ENCODE measurements around the gene TBCD. TPM values are rescaled to one million over a fixed set of nuclear protein-coding genes. Genes with fewer than 3 reads are reported as not detected.
A peak's percentile ranks its signal among the peaks of the same experiment; 100 is the strongest.
"Not testable (repeated sequence)": the region's sequence is repeated elsewhere in the genome, so short reads cannot be mapped to it uniquely, and the experiment has no call there.

TBCD gene
- polyA plus RNA-seq, 4 donors = 63.9 to 73.8 (median 69.0) TPM

- no peak for DNase-seq (ENCODE audit: low read depth in 4 of 4, low spot score in 3 of 4)
These were observed 209.7 kb downstream of the TBCD start for GRCh38 chr17:82961366-82962162.

- DNase-seq (ENCODE audit: low read depth in 4 of 4, low spot score in 3 of 4) = no peak
These were observed 210.4 kb downstream of the TBCD start for GRCh38 chr17:82962163-82962720.

- peak; percentile 57 to 72 (median 67) for DNase-seq (ENCODE audit: low read depth in 4 of 4, low spot score in 3 of 4)
These were observed 211.5 kb downstream of the TBCD start for GRCh38 chr17:82963104-82963950.

- DNase-seq (ENCODE audit: low read depth in 4 of 4, low spot score in 3 of 4) = not testable (repeated sequence)
These were observed 212.6 kb downstream of the TBCD start for GRCh38 chr17:82964451-82964850.

- DNase-seq (ENCODE audit: low read depth in 4 of 4, low spot score in 3 of 4) = no peak
These were observed 213.0 kb downstream of the TBCD start for GRCh38 chr17:82964851-82965341.

GRCh38 chr17:82965371-82965770 is 213.5 kb downstream of the TBCD start:
- no peak for DNase-seq (ENCODE audit: low read depth in 4 of 4, low spot score in 3 of 4)

DNA sequence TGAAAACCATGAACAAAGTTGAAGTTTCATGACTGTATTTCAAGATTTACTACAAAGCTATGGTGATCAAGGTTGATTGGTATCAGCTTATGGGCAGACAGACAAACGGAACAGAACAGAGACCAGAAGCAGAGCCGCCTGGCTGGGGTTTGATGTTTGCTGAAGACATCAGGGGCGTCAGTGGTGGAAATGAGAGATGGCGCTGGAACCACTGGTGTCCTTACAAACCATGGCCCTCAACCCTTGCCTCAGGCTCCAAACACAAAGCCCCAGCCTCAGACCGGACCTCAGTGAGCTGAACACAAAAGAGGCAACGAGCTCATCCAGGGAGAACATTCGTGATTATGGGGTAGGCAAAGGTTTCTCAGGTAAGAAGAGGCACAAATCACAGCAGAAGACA is 214.6 kb downstream of the TBCD start:
- DNase-seq (ENCODE audit: low read depth in 4 of 4, low spot score in 3 of 4) = no peak

GRCh38 chr17:82967268-82968032 is 215.6 kb downstream of the TBCD start:
- DNase-seq (ENCODE audit: low read depth in 4 of 4, low spot score in 3 of 4) = no peak

DNA sequence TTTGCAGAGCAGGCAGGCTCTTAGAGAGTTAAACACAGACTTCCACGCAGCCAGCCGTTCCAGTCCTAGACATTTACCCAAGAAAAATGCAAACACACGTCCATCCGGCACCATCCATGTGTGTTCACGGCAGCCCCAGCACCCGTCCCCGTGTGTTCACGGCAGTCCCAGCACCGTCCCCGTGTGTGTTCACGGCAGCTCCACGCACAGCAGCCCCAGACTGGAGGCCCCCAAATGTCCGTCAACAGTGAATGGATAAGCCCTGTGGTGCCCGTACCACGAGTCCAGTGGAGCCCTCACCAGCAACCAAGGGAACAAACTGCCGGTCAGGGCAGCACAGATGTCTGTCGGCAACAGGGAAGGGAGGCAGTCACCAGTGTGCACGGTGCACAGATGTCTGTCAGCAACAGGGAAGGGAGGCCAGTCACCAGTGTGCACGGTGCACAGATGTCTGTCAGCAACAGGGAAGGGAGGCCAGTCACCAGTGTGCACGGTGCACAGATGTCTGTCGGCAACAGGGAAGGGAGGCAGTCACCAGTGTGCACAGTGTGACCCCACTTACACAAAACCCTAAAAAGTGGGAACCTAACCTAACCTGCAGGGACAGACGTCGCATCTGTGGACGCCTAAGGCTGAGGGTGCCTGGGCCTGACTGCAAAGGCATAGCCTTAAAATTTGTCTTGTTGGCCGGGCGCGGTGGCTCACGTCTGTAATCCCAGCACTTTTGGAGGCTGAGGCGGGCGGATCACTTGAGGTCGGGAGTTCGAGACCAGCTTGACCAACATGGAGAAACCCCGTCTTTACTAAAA is 216.4 kb downstream of the TBCD start:
- DNase-seq (ENCODE audit: low read depth in 4 of 4, low spot score in 3 of 4) = not testable (repeated sequence)

- DNase-seq (ENCODE audit: low read depth in 4 of 4, low spot score in 3 of 4) = no peak
These were observed 218.2 kb downstream of the TBCD start for GRCh38 chr17:82970067-82970466.

DNA sequence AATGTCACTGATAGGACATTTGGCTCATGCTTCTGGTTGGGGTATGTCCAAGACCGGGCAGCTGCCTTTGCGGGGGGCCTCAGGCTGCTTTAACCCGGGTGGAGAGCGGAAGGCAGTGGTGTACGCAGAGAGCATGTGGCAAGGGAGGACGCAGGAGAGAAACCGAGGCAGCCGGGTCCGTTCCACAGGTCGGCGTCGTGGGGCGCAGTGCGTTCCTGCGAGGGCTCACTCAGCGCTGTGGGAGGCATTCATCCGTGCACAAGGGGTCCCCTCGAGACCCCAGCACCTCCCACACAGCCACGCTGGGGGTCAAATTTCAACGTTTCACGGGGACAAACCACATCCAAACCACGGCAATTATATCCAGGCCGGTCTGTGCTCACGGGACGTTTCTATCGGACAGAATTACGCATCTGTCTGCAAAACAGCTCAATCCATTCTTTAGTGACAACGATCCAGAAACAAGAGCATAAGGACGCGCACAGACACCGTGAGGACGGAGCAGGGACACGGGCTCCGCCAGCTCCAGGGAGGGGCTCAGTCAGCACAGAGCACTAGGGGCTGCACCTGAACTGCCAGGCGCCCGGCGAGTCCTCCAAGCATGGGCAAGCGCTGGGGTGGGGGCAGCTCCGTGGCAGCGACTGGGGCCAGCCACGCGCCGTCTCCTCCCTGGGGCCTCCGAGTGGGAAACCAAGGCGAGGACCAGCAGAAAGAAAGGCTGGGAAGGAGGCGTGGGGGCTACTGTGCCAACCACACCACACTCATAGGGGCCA is 219.1 kb downstream of the TBCD start:
- no peak for DNase-seq (ENCODE audit: low read depth in 4 of 4, low spot score in 3 of 4)

GRCh38 chr17:82972836-82973372 is 221.0 kb downstream of the TBCD start:
- no peak for DNase-seq (ENCODE audit: low read depth in 4 of 4, low spot score in 3 of 4)

- no peak for DNase-seq (ENCODE audit: low read depth in 4 of 4, low spot score in 3 of 4)
These were observed 221.7 kb downstream of the TBCD start for GRCh38 chr17:82973456-82974135.

DNA sequence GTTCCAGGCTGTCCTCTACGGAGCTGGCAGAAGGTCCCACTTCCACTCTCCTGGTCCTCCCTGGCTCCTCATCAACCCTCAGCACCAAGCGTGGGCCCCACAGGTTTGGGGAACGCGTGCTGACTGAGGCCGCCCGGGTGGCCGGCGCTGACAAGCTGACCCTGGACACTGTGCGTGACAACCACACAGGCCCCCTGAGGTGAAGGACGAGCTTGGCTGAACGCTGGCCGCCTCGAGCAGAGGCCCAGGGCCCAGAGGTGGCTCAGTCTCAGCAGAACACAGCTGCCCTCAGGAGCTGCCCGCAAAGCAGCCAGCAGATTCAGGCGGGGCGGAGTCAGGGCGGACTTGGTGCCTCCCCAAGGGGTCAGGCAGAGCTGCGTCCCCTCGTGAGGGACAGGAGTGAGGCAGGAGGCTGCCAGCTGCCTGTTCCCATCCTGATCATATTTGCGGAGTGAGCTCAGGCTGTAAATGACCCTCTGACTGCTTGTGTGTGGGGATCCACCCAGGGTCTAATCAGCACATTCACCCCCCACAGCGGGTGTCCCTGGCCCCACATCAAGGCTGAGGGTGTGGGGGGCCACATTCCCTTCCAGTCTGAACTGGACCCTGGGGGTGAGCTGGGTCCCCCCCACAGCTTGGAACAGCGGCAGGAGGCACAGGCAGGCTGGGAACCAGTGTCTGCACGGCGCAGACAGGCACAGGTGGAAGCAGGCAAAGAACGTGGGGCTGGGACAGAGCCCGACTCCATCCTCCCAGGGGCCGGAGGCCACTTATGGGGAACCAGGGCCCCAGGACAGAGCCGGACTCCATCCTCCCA is 222.5 kb downstream of the TBCD start:
- DNase-seq (ENCODE audit: low read depth in 4 of 4, low spot score in 3 of 4) = no peak

DNA sequence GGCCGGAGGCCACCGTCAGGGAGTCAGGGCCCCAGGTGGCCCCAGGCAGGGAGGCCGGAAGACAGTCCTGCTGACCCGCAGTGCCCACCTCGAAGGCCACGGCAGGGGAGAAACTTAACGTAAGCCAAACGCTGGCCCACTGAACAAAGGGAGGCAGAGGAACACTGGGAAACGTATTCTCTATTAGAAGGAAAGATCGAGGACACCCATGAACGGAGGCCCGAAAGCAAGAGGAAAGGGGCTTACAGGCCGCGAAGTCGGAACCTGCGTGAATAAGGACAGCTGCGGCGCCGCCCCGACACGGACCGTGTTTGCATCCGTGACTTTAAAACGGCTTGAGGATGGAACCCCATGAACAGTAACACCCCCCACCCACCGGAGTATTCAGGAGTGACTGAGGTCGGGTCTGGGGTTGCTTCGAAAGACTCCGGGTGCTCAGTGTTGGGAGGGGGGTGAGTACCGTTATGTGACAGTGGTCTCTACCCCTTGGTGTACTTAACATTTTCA is 225.2 kb downstream of the TBCD start:
- no peak for DNase-seq (ENCODE audit: low read depth in 4 of 4, low spot score in 3 of 4)

- no peak for DNase-seq (ENCODE audit: low read depth in 4 of 4, low spot score in 3 of 4)
These were observed 225.7 kb downstream of the TBCD start for GRCh38 chr17:82977606-82978005.

- DNase-seq (ENCODE audit: low read depth in 4 of 4, low spot score in 3 of 4) = no peak
These were observed 227.0 kb downstream of the TBCD start for GRCh38 chr17:82978765-82979349.

Data from right renal pelvis (tissue), 4 donors.